Stimulated activated CD8-positive, alpha-beta memory T cell treated with anti-CD3 and anti-CD28 coated beads, Interleukin-7, amount 100 ng/mL, for 24 hours (primary cell): ENCODE data around the gene RAB42.
"Not testable (repeated sequence)": the region's sequence is repeated elsewhere in the genome, so short reads cannot be mapped to it uniquely, and the experiment has no call there.

Experiments
- DNase-seq: peaks from one replicate; pipeline ENCODE4 v3.0.0-alpha.2; 2020; ENCODE audit warnings: low read depth

RAB42 gene

GRCh38 chr1:28586585-28587391 lies 5.3 kb upstream of the RAB42 start:
- DNase-seq, result not testable (repeated sequence)

GRCh38 chr1:28592321-28593071 lies 431 bp downstream of the RAB42 start:
- no peak for DNase-seq

GRCh38 chr1:28593988-28594356 lies 1.9 kb downstream of the RAB42 start:
- DNase-seq, result not testable (repeated sequence)

GRCh38 chr1:28594686-28595411 lies 2.8 kb downstream of the RAB42 start:
- DNase-seq, result not testable (repeated sequence)

- DNase-seq, result no peak
Observed at GRCh38 chr1:28595412-28596191, 3.5 kb downstream of the RAB42 start.

- not testable (repeated sequence) for DNase-seq
Observed at GRCh38 chr1:28596276-28596675, 4.2 kb downstream of the RAB42 start.

- DNase-seq, result no peak
Observed at GRCh38 chr1:28601696-28602095, 9.6 kb downstream of the RAB42 start.

- DNase-seq, result no peak
Observed at GRCh38 chr1:28602536-28603439, 10.7 kb downstream of the RAB42 start.

GRCh38 chr1:28604411-28604810 lies 12.3 kb downstream of the RAB42 start:
- DNase-seq, result no peak

GRCh38 chr1:28604962-28605361 lies 12.9 kb downstream of the RAB42 start:
- no peak for DNase-seq

- no peak for DNase-seq
Observed at GRCh38 chr1:28606771-28607170, 14.7 kb downstream of the RAB42 start.

- DNase-seq, result no peak
Observed at GRCh38 chr1:28613175-28613574, 21.1 kb downstream of the RAB42 start.

GRCh38 chr1:28631713-28632112 lies 39.6 kb downstream of the RAB42 start:
- DNase-seq, result no peak

- no peak for DNase-seq
Observed at GRCh38 chr1:28632560-28632959, 40.5 kb downstream of the RAB42 start.

GRCh38 chr1:28640766-28641165 lies 48.7 kb downstream of the RAB42 start:
- DNase-seq, result no peak

- no peak for DNase-seq
Observed at GRCh38 chr1:28642056-28642846, 50.2 kb downstream of the RAB42 start.

- peak; percentile 74 for DNase-seq
Observed at GRCh38 chr1:28642847-28643635, 51.0 kb downstream of the RAB42 start, which contains the start of gene TAF12. Gene TAF12, minus strand, starts transcription at chr1:28643067. Its CDS starts 20,986 bp downstream, at chr1:28622081.

GRCh38 chr1:28644494-28644893 lies 52.4 kb downstream of the RAB42 start:
- DNase-seq, result no peak
